GM18520 (cell line): Measurements from ENCODE around the gene PHTF2.
"Not testable (repeated sequence)": the region's sequence is repeated elsewhere in the genome, so short reads cannot be mapped to it uniquely, and the experiment has no call there.

Experiments used
- ATAC-seq: cut with Tn5 transposase; IDR thresholded peaks from one replicate; pipeline ENCODE4 v1.9.1; 2021; ENCODE audit not compliant: unreplicated experiment

The PHTF2 gene

DNA sequence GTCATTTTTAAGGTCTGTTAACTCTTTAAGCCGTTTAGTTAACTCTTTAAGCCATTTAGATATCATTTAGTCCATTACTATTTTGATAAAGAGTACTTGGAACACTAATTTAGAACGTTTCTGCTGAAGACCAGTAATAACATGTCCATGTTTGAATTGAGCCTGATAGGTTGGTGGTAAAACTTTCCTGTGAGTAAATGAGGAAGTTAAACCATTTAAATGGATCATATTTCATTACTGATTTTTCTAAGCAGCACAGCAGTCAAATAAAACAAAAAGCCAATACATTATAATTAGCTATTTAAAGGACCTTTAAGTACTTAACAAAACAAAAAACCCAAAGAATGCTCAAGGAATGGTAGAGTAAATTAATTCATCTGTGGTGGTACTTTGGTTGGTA lies 29.4 kb downstream of the PHTF2 start:
- ATAC-seq: no peak

GRCh38 chr7:77830649-77831355 lies 32.2 kb downstream of the PHTF2 start:
- ATAC-seq: no peak

GRCh38 chr7:77831481-77831880 lies 32.9 kb downstream of the PHTF2 start:
- ATAC-seq: no peak

- ATAC-seq: no peak
These were observed 33.4 kb downstream of the PHTF2 start for GRCh38 chr7:77831953-77832352.

DNA sequence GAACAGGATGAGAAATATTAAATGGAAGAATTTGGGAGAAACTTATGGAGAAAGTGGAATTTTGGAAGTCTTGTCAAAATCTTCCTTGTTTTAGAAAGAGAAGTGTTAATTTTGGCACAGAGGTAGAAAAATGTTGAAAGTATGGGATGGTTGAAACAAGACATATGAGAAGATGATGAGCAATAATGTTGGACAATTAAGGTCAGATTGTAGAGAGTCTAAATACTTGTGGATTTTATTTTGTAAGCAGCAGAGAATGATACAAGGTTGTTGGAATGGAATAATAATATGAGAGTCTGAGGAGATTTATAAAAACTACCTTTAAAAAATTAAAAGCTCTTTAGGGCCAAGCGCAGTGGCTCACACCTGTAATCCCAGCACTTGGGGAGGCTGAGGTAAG lies 34.6 kb downstream of the PHTF2 start:
- no peak for ATAC-seq

- ATAC-seq: not testable (repeated sequence)
These were observed 37.9 kb downstream of the PHTF2 start for GRCh38 chr7:77836425-77836824.

- no peak for ATAC-seq
These were observed 38.7 kb downstream of the PHTF2 start for GRCh38 chr7:77837275-77837674.

- ATAC-seq: no peak
These were observed 39.4 kb downstream of the PHTF2 start for GRCh38 chr7:77837966-77838365.

GRCh38 chr7:77838929-77839491 lies 40.4 kb downstream of the PHTF2 start:
- no peak for ATAC-seq

GRCh38 chr7:77839919-77840318 lies 41.3 kb downstream of the PHTF2 start:
- no peak for ATAC-seq

DNA sequence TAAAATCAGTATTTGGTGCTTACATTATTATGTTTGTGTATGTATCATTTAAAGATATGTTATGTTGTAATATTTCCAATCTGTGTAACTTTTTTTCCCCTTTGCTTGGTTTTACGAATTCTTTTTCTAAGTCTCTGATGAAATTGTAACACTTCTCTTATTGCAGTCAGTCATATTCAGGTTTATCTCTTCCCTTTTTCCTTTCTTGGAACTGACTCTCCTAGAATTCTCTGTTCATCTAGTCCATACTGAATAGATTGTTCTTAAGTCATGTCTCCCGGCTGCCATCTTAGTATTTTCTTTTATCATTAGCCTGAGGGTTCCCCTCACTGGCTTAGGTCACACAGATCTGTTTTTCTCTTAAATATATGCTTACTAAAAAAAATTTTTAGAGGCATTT lies 44.6 kb downstream of the PHTF2 start:
- no peak for ATAC-seq

DNA sequence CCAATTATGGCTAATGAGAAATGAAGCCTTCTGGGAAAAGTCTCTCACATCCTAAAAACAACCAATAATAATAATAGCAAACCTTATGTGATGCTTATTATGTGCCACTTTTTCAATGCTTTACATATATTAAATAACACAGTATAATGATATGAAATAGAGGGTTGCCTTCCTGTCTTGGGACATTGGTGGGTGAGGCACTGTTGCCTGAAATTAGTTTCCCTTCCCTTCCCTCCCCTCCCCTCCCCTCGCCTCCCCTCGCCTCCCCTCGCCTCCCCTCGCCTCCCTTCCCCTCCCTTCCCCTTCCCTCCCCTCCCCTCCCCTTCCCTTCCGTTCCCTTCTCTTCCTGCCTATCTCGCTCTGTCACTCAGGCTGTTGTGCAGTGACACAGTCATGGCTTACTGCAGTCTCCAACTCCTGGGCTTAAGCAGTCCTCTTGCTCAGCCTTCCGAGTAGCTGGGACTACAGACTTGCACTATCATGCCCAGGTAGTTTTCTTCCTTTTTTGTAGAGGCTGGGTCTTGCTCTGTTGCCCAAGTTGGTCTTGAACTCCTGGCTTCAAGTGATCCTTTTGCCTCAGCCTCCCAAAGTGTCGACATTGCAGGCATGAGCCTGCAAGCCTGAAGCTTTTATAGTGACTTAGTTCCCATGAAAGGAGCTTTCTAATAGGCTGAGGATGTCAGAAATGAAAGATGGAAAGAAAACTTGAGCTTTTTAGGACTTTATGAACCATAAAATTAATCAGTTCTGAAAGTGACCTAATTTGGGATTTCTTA lies 47.9 kb downstream of the PHTF2 start:
- no peak for ATAC-seq

GRCh38 chr7:77855371-77856083 lies 57.0 kb downstream of the PHTF2 start:
- no peak for ATAC-seq

GRCh38 chr7:77858278-77858677 lies 59.7 kb downstream of the PHTF2 start:
- peak; percentile 33 for ATAC-seq

GRCh38 chr7:77859343-77859742 lies 60.8 kb downstream of the PHTF2 start:
- no peak for ATAC-seq

- no peak for ATAC-seq
These were observed 64.1 kb downstream of the PHTF2 start for GRCh38 chr7:77862691-77863090.

DNA sequence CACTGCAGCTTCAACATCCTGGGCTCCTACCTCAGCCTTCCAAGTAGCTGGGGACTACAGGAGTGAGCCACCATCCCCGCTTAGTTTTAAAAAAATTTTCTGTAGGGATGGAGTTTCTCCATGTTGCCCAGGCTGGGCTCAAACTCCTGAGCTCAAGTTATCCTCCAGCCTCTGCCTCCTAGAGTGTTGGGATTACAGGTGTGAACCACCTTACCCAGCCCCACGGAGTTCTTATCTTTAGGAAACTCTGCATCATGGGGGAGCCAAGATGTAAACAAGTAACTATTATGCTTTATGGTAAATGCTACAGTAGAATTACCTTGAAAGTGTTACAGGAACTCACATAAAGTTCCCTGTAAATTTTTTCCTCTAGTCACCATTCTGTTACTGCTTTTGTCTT lies 65.3 kb downstream of the PHTF2 start:
- no peak for ATAC-seq

DNA sequence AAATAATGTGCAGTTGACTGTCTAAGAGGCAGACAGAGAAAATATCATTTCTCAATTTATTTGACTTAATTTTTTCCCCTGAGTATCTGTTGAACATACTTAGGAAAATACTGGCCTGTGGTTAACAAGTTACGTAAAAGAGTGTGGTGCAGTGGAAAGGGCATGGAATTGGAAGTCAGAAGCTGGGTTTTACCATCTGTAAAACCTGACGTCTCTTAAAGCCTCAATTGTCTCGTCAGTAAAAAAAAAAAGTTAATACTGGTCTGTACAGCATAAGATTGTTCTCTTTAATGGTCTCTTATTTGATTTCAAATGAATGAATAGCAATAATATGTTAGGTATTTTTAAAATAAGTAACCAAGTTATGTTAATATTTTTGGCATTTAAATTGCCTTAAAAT lies 67.8 kb downstream of the PHTF2 start:
- ATAC-seq: no peak

DNA sequence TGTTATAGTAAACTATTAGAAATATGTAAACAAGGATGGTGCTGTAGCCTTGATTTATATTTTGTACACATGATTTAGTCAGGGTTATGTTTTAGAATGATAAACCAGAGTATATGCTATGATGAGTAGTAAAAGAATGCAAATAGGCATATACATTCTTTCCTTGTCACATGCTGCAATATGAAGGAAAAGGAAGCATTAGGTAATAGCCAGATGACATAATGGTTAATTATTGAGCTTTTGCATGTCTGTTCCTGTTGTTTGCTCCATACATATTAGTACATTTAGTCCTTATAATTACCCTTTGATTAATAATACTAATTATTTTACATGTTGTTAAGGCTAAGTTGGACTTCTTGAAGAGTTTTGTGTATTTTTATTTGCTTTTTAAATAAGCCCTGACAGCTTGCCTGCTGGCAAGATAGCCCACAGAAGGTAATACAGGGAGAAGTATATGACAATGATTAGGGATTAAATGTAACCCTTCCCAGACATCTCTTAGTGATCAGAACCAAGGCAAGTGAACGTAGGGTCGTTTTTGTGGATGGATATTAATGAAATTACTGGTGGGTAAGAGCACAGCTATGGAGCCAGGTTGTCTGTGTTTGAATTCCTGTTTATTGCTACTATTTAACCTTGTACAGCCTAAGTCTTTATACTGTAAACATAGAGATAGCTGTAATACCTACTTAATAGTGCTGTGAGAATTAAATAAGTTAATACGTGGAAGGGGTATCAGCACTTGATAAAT lies 68.4 kb downstream of the PHTF2 start:
- no peak for ATAC-seq

- ATAC-seq: no peak
These were observed 68.9 kb downstream of the PHTF2 start for GRCh38 chr7:77867537-77867865.

- not testable (repeated sequence) for ATAC-seq
These were observed 73.7 kb downstream of the PHTF2 start for GRCh38 chr7:77872256-77872655.
